HG02885 (cell line): ENCODE data around the gene IL16.
"Not testable (repeated sequence)": the region's sequence is repeated elsewhere in the genome, so short reads cannot be mapped to it uniquely, and the experiment has no call there.

Source experiments
- ATAC-seq: cut with Tn5 transposase; IDR thresholded peaks from one replicate; pipeline ENCODE4 v1.9.1; 2021; ENCODE audit warnings: mild to moderate bottlenecking; ENCODE audit not compliant: unreplicated experiment, poor library complexity

The IL16 gene

GRCh38 chr15:81199031-81199779 is 2.5 kb downstream of the IL16 start:
- no peak for ATAC-seq

GRCh38 chr15:81206018-81206417 is 9.3 kb downstream of the IL16 start:
- ATAC-seq, result no peak

- not testable (repeated sequence) for ATAC-seq
Observed at GRCh38 chr15:81207987-81208386, 11.3 kb downstream of the IL16 start.

- ATAC-seq, result no peak
Observed at GRCh38 chr15:81209635-81210034, 13.0 kb downstream of the IL16 start.

GRCh38 chr15:81211376-81211775 is 14.7 kb downstream of the IL16 start:
- ATAC-seq, result no peak

- ATAC-seq, result no peak
Observed at GRCh38 chr15:81213982-81214381, 17.3 kb downstream of the IL16 start.

GRCh38 chr15:81215531-81215930 is 18.9 kb downstream of the IL16 start:
- no peak for ATAC-seq

GRCh38 chr15:81215983-81216382 is 19.3 kb downstream of the IL16 start:
- ATAC-seq, result no peak

GRCh38 chr15:81216422-81216821 is 19.7 kb downstream of the IL16 start:
- no peak for ATAC-seq

- no peak for ATAC-seq
Observed at GRCh38 chr15:81221449-81221848, 24.8 kb downstream of the IL16 start.

GRCh38 chr15:81222007-81222406 is 25.3 kb downstream of the IL16 start:
- ATAC-seq, result no peak

GRCh38 chr15:81223346-81223971 is 26.8 kb downstream of the IL16 start:
- no peak for ATAC-seq

- no peak for ATAC-seq
Observed at GRCh38 chr15:81224232-81224631, 27.6 kb downstream of the IL16 start.

GRCh38 chr15:81225161-81225671 is 28.5 kb downstream of the IL16 start:
- ATAC-seq, result no peak

- ATAC-seq, result no peak
Observed at GRCh38 chr15:81227716-81228115, 31.0 kb downstream of the IL16 start.

GRCh38 chr15:81229586-81229985 is 32.9 kb downstream of the IL16 start:
- no peak for ATAC-seq

- ATAC-seq, result no peak
Observed at GRCh38 chr15:81235276-81236123, 38.8 kb downstream of the IL16 start.

- ATAC-seq, result no peak
Observed at GRCh38 chr15:81239190-81239589, 42.5 kb downstream of the IL16 start.

- ATAC-seq, result no peak
Observed at GRCh38 chr15:81242778-81243177, 46.1 kb downstream of the IL16 start.

GRCh38 chr15:81244306-81244705 is 47.6 kb downstream of the IL16 start:
- no peak for ATAC-seq

GRCh38 chr15:81253846-81254245 is 57.2 kb downstream of the IL16 start:
- no peak for ATAC-seq
